Loucy (cell line): ENCODE data around the gene STK25.

Source experiments
- CTCF ChIP-seq: fragments of 200-600 bp; sonication (generic); conservative IDR thresholded peaks from 2 replicates; pipeline ENCODE4 v1.5.1; 2014; ENCODE audit warnings: mild to moderate bottlenecking, antibody characterized with exemption, low read length
- EZH2phosphoT487 ChIP-seq: fragments of 200-600 bp; IDR thresholded peaks from 2 replicates; pipeline ENCODE4 v1.6.1; 2018; ENCODE audit warnings: antibody characterized with exemption, mild to moderate bottlenecking, moderate library complexity, borderline replicate concordance

GRCh38 chr2:241553981-241554380 is 45.6 kb upstream of the STK25 start:
- no peak for TF ChIP-seq CTCF
- no peak for TF ChIP-seq EZH2phosphoT487
